ENCODE data around the gene PHF20. TPM values are rescaled to one million over a fixed set of nuclear protein-coding genes. Genes with fewer than 3 reads are reported as not detected.
A peak's percentile ranks its signal among the peaks of the same experiment; 100 is the strongest.

The PHF20 gene
- total and polyA plus RNA-seq, 2 of the 13 experiments (the other 11 are each of a cell fraction or from before 2014, with no cell fraction given): 22.8 to 34.1 TPM

- TF ChIP-seq KLF12 (CRISPR knock-in tag; IDR thresholded peaks at IDR 0.05; ENCODE audit: borderline replicate concordance) (0 out of 2 replicates have a peak, but pooled peaks have one; percentile 0), ZNF264 (CRISPR knock-in tag; IDR thresholded peaks at IDR 0.05) (no peak), MTF1 (CRISPR knock-in tag; IDR thresholded peaks at IDR 0.05) (no peak; the same call in 1 of the 2 replicates), ZNF30 (CRISPR knock-in tag; IDR thresholded peaks at IDR 0.05) (no peak), MAFK (conservative IDR thresholded peaks at IDR 0.05 in 1 of 2, IDR thresholded peaks at IDR 0.05 in 1 of 2; ENCODE audit: low read length in 2 of 2) (no peak), ZBTB1 (CRISPR knock-in tag; IDR thresholded peaks at IDR 0.05; ENCODE audit: borderline replicate concordance) (no peak), ZNF724P (CRISPR knock-in tag; IDR thresholded peaks at IDR 0.05; ENCODE audit: borderline replicate concordance) (no peak), TMF1 (CRISPR knock-in tag; IDR thresholded peaks at IDR 0.05; ENCODE audit: low read depth) (no peak), ZNF317 (CRISPR knock-in tag; IDR thresholded peaks at IDR 0.05) (no peak), FOXP1 (IDR thresholded peaks at IDR 0.05) (no peak), FOXP1 (CRISPR knock-in tag; IDR thresholded peaks at IDR 0.05) (no peak), ZNF235 (CRISPR knock-in tag; IDR thresholded peaks at IDR 0.05; ENCODE audit: borderline replicate concordance) (no peak), POLR2G (IDR thresholded peaks at IDR 0.05; ENCODE audit: low read depth, low read length) (no peak; the same call in 1 of the 2 replicates), GLI4 (CRISPR knock-in tag; IDR thresholded peaks at IDR 0.05; ENCODE audit: borderline replicate concordance) (peak; percentile 4; the same call in 1 of the 2 replicates), HNRNPH1 (optimal IDR thresholded peaks at IDR 0.05; ENCODE audit: low read depth, low read length) (no peak), ZNF414 (CRISPR knock-in tag; IDR thresholded peaks at IDR 0.05) (no peak), KLF15 (CRISPR knock-in tag; IDR thresholded peaks at IDR 0.05; ENCODE audit: borderline replicate concordance) (no peak), ZNF644 (CRISPR knock-in tag; IDR thresholded peaks at IDR 0.05; ENCODE audit: low read depth) (no peak), SMAD3 (CRISPR knock-in tag; IDR thresholded peaks at IDR 0.05) (0 out of 2 replicates have a peak, but pooled peaks have one; percentile 31)
- TF ChIP-seq, protein P1, sequence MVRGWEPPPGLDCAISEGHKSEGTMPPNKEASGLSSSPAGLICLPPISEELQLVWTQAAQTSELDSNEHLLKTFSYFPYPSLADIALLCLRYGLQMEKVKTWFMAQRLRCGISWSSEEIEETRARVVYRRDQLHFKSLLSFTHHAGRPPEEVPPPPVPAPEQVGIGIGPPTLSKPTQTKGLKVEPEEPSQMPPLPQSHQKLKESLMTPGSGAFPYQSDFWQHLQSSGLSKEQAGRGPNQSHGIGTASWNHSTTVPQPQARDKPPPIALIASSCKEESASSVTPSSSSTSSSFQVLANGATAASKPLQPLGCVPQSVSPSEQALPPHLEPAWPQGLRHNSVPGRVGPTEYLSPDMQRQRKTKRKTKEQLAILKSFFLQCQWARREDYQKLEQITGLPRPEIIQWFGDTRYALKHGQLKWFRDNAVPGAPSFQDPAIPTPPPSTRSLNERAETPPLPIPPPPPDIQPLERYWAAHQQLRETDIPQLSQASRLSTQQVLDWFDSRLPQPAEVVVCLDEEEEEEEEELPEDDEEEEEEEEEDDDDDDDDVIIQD (CRISPR knock-in tag; IDR thresholded peaks at IDR 0.05; ENCODE audit: low read depth): no peak; the same call in 1 of the 2 replicates
- TF ChIP-seq, protein P2, sequence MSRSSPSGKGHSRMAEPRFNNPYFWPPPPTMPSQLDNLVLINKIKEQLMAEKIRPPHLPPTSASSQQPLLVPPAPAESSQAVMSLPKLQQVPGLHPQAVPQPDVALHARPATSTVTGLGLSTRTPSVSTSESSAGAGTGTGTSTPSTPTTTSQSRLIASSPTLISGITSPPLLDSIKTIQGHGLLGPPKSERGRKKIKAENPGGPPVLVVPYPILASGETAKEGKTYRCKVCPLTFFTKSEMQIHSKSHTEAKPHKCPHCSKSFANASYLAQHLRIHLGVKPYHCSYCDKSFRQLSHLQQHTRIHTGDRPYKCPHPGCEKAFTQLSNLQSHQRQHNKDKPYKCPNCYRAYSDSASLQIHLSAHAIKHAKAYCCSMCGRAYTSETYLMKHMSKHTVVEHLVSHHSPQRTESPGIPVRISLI (CRISPR knock-in tag; IDR thresholded peaks at IDR 0.05; ENCODE audit: borderline replicate concordance): peak; percentile 71
- TF ChIP-seq, protein P3, sequence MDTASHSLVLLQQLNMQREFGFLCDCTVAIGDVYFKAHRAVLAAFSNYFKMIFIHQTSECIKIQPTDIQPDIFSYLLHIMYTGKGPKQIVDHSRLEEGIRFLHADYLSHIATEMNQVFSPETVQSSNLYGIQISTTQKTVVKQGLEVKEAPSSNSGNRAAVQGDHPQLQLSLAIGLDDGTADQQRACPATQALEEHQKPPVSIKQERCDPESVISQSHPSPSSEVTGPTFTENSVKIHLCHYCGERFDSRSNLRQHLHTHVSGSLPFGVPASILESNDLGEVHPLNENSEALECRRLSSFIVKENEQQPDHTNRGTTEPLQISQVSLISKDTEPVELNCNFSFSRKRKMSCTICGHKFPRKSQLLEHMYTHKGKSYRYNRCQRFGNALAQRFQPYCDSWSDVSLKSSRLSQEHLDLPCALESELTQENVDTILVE (CRISPR knock-in tag; IDR thresholded peaks at IDR 0.05): no peak
- TF ChIP-seq, protein P4, sequence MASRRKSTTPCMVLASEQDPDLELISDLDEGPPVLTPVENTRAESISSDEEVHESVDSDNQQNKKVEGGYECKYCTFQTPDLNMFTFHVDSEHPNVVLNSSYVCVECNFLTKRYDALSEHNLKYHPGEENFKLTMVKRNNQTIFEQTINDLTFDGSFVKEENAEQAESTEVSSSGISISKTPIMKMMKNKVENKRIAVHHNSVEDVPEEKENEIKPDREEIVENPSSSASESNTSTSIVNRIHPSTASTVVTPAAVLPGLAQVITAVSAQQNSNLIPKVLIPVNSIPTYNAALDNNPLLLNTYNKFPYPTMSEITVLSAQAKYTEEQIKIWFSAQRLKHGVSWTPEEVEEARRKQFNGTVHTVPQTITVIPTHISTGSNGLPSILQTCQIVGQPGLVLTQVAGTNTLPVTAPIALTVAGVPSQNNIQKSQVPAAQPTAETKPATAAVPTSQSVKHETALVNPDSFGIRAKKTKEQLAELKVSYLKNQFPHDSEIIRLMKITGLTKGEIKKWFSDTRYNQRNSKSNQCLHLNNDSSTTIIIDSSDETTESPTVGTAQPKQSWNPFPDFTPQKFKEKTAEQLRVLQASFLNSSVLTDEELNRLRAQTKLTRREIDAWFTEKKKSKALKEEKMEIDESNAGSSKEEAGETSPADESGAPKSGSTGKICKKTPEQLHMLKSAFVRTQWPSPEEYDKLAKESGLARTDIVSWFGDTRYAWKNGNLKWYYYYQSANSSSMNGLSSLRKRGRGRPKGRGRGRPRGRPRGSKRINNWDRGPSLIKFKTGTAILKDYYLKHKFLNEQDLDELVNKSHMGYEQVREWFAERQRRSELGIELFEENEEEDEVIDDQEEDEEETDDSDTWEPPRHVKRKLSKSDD (CRISPR knock-in tag; IDR thresholded peaks at IDR 0.05; ENCODE audit: low read depth): no peak
These were observed 28.9 kb upstream of the PHF20 start (continued) for GRCh38 chr20:35742741-35743523.
